GM12878 (cell line): ENCODE data around the gene ATRNL1.

Experiments
- YY1 ChIP-seq: IDR thresholded peaks from 2 replicates; pipeline ENCODE4 v1.6.1; 2011; ENCODE audit warnings: low read depth, mild to moderate bottlenecking, low read length
- TF ChIP-seq, protein P1 (sequence below), 3 experiments: IDR thresholded peaks in 2 of 3; conservative IDR thresholded peaks in 1 of 3; 2 replicates each; pipeline ENCODE4 v1.5.1; 2011; ENCODE audit warnings: low read depth in 3 of 3, low read length in 3 of 3, mild to moderate bottlenecking in 3 of 3, control low read depth in 2 of 3, moderate library complexity in 2 of 3, inconsistent platforms in 1 of 3, mixed read lengths in 1 of 3; ENCODE audit not compliant: control insufficient read depth in 2 of 3, insufficient read depth in 1 of 3; ENCODE audit errors: extremely low read depth in 1 of 3

DNA sequence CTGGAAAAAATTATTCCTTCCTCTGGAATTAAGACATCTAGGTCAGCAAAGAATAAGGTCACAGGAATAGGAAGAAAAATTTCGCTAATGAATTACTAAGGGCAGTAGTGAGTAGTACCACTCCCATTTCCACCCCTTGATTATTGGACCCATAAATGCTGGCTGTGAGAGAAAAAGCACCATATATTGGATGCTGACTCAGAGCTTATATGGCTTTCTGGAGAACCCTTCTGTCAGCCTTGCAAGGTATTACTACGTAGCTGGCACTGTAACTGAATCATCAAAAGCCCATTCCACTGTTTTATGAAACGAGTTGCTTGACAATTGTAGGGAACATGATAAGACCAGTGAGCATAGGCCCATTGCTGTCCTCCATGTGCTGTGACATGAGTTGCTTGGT, 179.3 kb downstream of the ATRNL1 start:
- TF ChIP-seq, protein P1, sequence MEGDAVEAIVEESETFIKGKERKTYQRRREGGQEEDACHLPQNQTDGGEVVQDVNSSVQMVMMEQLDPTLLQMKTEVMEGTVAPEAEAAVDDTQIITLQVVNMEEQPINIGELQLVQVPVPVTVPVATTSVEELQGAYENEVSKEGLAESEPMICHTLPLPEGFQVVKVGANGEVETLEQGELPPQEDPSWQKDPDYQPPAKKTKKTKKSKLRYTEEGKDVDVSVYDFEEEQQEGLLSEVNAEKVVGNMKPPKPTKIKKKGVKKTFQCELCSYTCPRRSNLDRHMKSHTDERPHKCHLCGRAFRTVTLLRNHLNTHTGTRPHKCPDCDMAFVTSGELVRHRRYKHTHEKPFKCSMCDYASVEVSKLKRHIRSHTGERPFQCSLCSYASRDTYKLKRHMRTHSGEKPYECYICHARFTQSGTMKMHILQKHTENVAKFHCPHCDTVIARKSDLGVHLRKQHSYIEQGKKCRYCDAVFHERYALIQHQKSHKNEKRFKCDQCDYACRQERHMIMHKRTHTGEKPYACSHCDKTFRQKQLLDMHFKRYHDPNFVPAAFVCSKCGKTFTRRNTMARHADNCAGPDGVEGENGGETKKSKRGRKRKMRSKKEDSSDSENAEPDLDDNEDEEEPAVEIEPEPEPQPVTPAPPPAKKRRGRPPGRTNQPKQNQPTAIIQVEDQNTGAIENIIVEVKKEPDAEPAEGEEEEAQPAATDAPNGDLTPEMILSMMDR (IDR thresholded peaks at IDR 0.05 in 2 of 3, conservative IDR thresholded peaks at IDR 0.05 in 1 of 3; ENCODE audit: control insufficient read depth in 2 of 3, extremely low read depth in 1 of 3, insufficient read depth in 1 of 3, low read depth in 3 of 3, low read length in 3 of 3) = no peak
- TF ChIP-seq YY1 = no peak
